Activated naive CD4-positive, alpha-beta T cell treated with anti-CD3 and anti-CD28 coated beads, Interleukin-2, amount 10 ng/mL, durations not matched to agents 7 days and 5 days (primary cell): Measurements from ENCODE around the gene ADGRG1.
"Not testable (repeated sequence)": the region's sequence is repeated elsewhere in the genome, so short reads cannot be mapped to it uniquely, and the experiment has no call there.

Experiments used
- CTCF ChIA-PET: fragments of 350-600 bp; sonication (Branson Sonifier 250); formaldehyde crosslinking; loops from one replicate; lab custom pipeline; 2021; ENCODE audit warnings: antibody characterized with exemption; lab: Charles Lee
- DNase-seq: peaks from one replicate; pipeline ENCODE4 v3.0.0-alpha.2; 2020
- H3K27ac Mint-ChIP-seq: one replicate; pipeline ENCODE4 v1.8.0; 2021; ENCODE audit warnings: mild to moderate bottlenecking, moderate library complexity, mixed read lengths
- H3K27me3 Mint-ChIP-seq: one replicate; pipeline ENCODE4 v1.8.0; 2021; ENCODE audit warnings: mild to moderate bottlenecking, mixed read lengths
- H3K36me3 Mint-ChIP-seq: one replicate; pipeline ENCODE4 v1.8.0; 2021; ENCODE audit warnings: mixed read lengths
- H3K4me1 Mint-ChIP-seq: one replicate; pipeline ENCODE4 v1.8.0; 2021; ENCODE audit warnings: mixed read lengths
- H3K4me3 Mint-ChIP-seq: one replicate; pipeline ENCODE4 v1.8.0; 2021; ENCODE audit warnings: mild to moderate bottlenecking, moderate library complexity, mixed read lengths
- H3K9me3 Mint-ChIP-seq: one replicate; pipeline ENCODE4 v1.8.0; 2021; ENCODE audit warnings: mixed read lengths

Gene ADGRG1

GRCh38 chr16:57668630-57669475, 40.4 kb downstream of the ADGRG1 start:
- no peak for DNase-seq
- Mint-ChIP-seq H3K27ac (no peak overlapping the region), H3K27me3 (peaks cover 47% of the 10 kb centered on the region), H3K4me3 (no peak overlapping the region), H3K9me3 (no peaks in the 10 kb centered on the region), H3K36me3 (no peaks in the 10 kb centered on the region), H3K4me1 (no peaks in the 10 kb centered on the region)
- CTCF ChIA-PET = interaction anchor here (1.2 to 1.9 kb wide), 3 partner anchors 21 to 92 kb away, joined by 3 to 5 read pairs (median 4); no protein-coding TSS in a partner anchor

GRCh38 chr16:57669476-57670162, 41.2 kb downstream of the ADGRG1 start:
- peaks cover 54% of the 10 kb centered on the region for H3K27me3 Mint-ChIP-seq
- no peaks in the 10 kb centered on the region for H3K4me1 Mint-ChIP-seq
- CTCF ChIA-PET = interaction anchor here (1.2 to 1.3 kb wide), 2 partner anchors 78 to 93 kb away, joined by 3 to 4 read pairs; no protein-coding TSS in a partner anchor
- H3K36me3 Mint-ChIP-seq = no peaks in the 10 kb centered on the region
- H3K9me3 Mint-ChIP-seq = no peaks in the 10 kb centered on the region
- H3K4me3 Mint-ChIP-seq = no peak overlapping the region
- no peak for DNase-seq
- no peak overlapping the region for H3K27ac Mint-ChIP-seq

- no peak for DNase-seq
- Mint-ChIP-seq H3K4me1 (no peaks in the 10 kb centered on the region), H3K27ac (no peak overlapping the region), H3K4me3 (no peak overlapping the region), H3K27me3 (peaks cover 52% of the 10 kb centered on the region), H3K36me3 (no peaks in the 10 kb centered on the region), H3K9me3 (no peaks in the 10 kb centered on the region)
- CTCF ChIA-PET = interaction anchor here (1.3 kb wide), 1 partner anchor 94 kb away, joined by 4 read pairs; no protein-coding TSS in a partner anchor
These were observed 41.8 kb downstream of the ADGRG1 start for GRCh38 chr16:57670196-57670595.

GRCh38 chr16:57671451-57671850, 43.0 kb downstream of the ADGRG1 start:
- CTCF ChIA-PET = interaction anchor here (1.0 to 1.2 kb wide), 2 partner anchors 25 to 95 kb away, joined by 3 read pairs; no protein-coding TSS in a partner anchor
- DNase-seq, H3K27ac Mint-ChIP-seq, H3K4me3 Mint-ChIP-seq, H3K9me3 Mint-ChIP-seq, H3K36me3 Mint-ChIP-seq, H3K4me1 Mint-ChIP-seq: not testable (repeated sequence)
- H3K27me3 Mint-ChIP-seq = peaks cover 53% of the 10 kb centered on the region

GRCh38 chr16:57672416-57672815, 44.0 kb downstream of the ADGRG1 start:
- Mint-ChIP-seq H3K9me3 (no peaks in the 10 kb centered on the region), H3K4me1 (no peaks in the 10 kb centered on the region), H3K4me3 (no peak overlapping the region), H3K27me3 (peaks cover 56% of the 10 kb centered on the region), H3K36me3 (no peaks in the 10 kb centered on the region), H3K27ac (no peak overlapping the region)
- no peak for DNase-seq
- CTCF ChIA-PET = interaction anchor here (1.2 kb wide), 1 partner anchor 96 kb away, joined by 3 read pairs; no protein-coding TSS in a partner anchor

- Mint-ChIP-seq H3K36me3 (no peaks in the 10 kb centered on the region), H3K9me3 (no peaks in the 10 kb centered on the region), H3K4me1 (no peaks in the 10 kb centered on the region), H3K27ac (no peak overlapping the region), H3K27me3 (peaks cover 60% of the 10 kb centered on the region), H3K4me3 (no peak overlapping the region)
- CTCF ChIA-PET = no interaction called here
- DNase-seq = no peak
These were observed 44.4 kb downstream of the ADGRG1 start for GRCh38 chr16:57672824-57673223.

- Mint-ChIP-seq H3K27ac (no peak overlapping the region), H3K4me3 (no peak overlapping the region), H3K36me3 (no peaks in the 10 kb centered on the region), H3K27me3 (peaks cover 59% of the 10 kb centered on the region), H3K9me3 (no peaks in the 10 kb centered on the region), H3K4me1 (peaks cover 9% of the 10 kb centered on the region)
- CTCF ChIA-PET = interaction anchor here (0.6 kb wide), 1 partner anchor 33 kb away, joined by 3 read pairs; no protein-coding TSS in a partner anchor
- no peak for DNase-seq
These were observed 47.5 kb downstream of the ADGRG1 start for GRCh38 chr16:57675741-57676551.

- no peak overlapping the region for H3K27ac Mint-ChIP-seq
- peaks cover 9% of the 10 kb centered on the region for H3K4me1 Mint-ChIP-seq
- H3K27me3 Mint-ChIP-seq = peaks cover 53% of the 10 kb centered on the region
- CTCF ChIA-PET = interaction anchor here (0.6 kb wide), 1 partner anchor 33 kb away, joined by 3 read pairs; no protein-coding TSS in a partner anchor
- DNase-seq = no peak
- H3K9me3 Mint-ChIP-seq = no peaks in the 10 kb centered on the region
- H3K36me3 Mint-ChIP-seq = no peaks in the 10 kb centered on the region
- no peak overlapping the region for H3K4me3 Mint-ChIP-seq
These were observed 48.2 kb downstream of the ADGRG1 start for GRCh38 chr16:57676553-57677085.

- Mint-ChIP-seq H3K4me3 (no peak overlapping the region), H3K9me3 (no peaks in the 10 kb centered on the region), H3K27me3 (peaks cover 51% of the 10 kb centered on the region), H3K27ac (no peak overlapping the region), H3K36me3 (no peaks in the 10 kb centered on the region), H3K4me1 (peaks cover 9% of the 10 kb centered on the region)
- CTCF ChIA-PET = no interaction called here
- DNase-seq = no peak
These were observed 49.4 kb downstream of the ADGRG1 start for GRCh38 chr16:57677622-57678369.

- CTCF ChIA-PET = no interaction called here
- Mint-ChIP-seq H3K27me3 (peaks cover 39% of the 10 kb centered on the region), H3K4me3 (no peak overlapping the region), H3K36me3 (no peaks in the 10 kb centered on the region), H3K4me1 (peaks cover 9% of the 10 kb centered on the region), H3K27ac (no peak overlapping the region), H3K9me3 (no peaks in the 10 kb centered on the region)
- no peak for DNase-seq
These were observed 50.6 kb downstream of the ADGRG1 start for GRCh38 chr16:57679016-57679415.

GRCh38 chr16:57679767-57680482, 51.5 kb downstream of the ADGRG1 start:
- Mint-ChIP-seq H3K4me1 (peaks cover 9% of the 10 kb centered on the region), H3K36me3 (no peaks in the 10 kb centered on the region), H3K4me3 (no peak overlapping the region), H3K27ac (no peak overlapping the region), H3K27me3 (peaks cover 34% of the 10 kb centered on the region), H3K9me3 (no peaks in the 10 kb centered on the region)
- CTCF ChIA-PET = interaction anchor here (1.5 kb wide), 1 partner anchor 10 kb away, joined by 5 read pairs; no protein-coding TSS in a partner anchor
- no peak for DNase-seq

- H3K9me3 Mint-ChIP-seq = no peaks in the 10 kb centered on the region
- no peak overlapping the region for H3K4me3 Mint-ChIP-seq
- H3K36me3 Mint-ChIP-seq = no peaks in the 10 kb centered on the region
- H3K27me3 Mint-ChIP-seq = peaks cover 32% of the 10 kb centered on the region
- CTCF ChIA-PET = interaction anchor here (1.4 to 1.5 kb wide), 2 partner anchors 9 to 104 kb away, joined by 4 to 5 read pairs; no protein-coding TSS in a partner anchor
- no peak for DNase-seq
- no peak overlapping the region for H3K27ac Mint-ChIP-seq
- peaks cover 9% of the 10 kb centered on the region for H3K4me1 Mint-ChIP-seq
These were observed 52.5 kb downstream of the ADGRG1 start for GRCh38 chr16:57680842-57681375.
